CD14-positive monocyte (primary cell): ENCODE results near the gene RNF111. TPM values are rescaled to one million over a fixed set of nuclear protein-coding genes. Genes with fewer than 3 reads are reported as not detected.
"Not testable (repeated sequence)": the region's sequence is repeated elsewhere in the genome, so short reads cannot be mapped to it uniquely, and the experiment has no call there.

Source experiments
- DNase-seq, 3 donors: peaks; one replicate each; pipeline ENCODE4 v3.0.0-alpha.2; 2011 to 2022
- H2AFZ ChIP-seq: 2 replicates; pipeline ENCODE4 v1.6.0; 2012; ENCODE audit warnings: mild to moderate bottlenecking, low read depth, low read length, inconsistent platforms; ENCODE audit not compliant: insufficient read depth, poor library complexity, severe bottlenecking
- H3K27ac ChIP-seq, 2 donors: 1 replicate in 1 of 2; 2 replicates in 1 of 2; pipeline ENCODE4 v1.5.1; 2012 to 2013; ENCODE audit warnings: low read length in 2 of 2, control low read depth in 1 of 2, inconsistent platforms in 1 of 2, low read depth in 1 of 2, mild to moderate bottlenecking in 1 of 2
- H3K27me3 ChIP-seq, 2 donors: one replicate each; pipeline versions ENCODE4 v1.6.0 to v1.6.1; 2011 to 2013; ENCODE audit warnings: low read length in 2 of 2; ENCODE audit not compliant: control insufficient read depth in 2 of 2, insufficient read depth in 2 of 2
- H3K36me3 ChIP-seq, 2 donors: replicated peaks in 1 of 2; 1 replicate in 1 of 2; 2 replicates in 1 of 2; pipeline versions ENCODE4 v1.5.1 to v1.6.1; 2012 to 2013; ENCODE audit warnings: low read length in 2 of 2, control low read depth in 1 of 2, inconsistent platforms in 1 of 2, mild to moderate bottlenecking in 1 of 2; ENCODE audit not compliant: insufficient read depth in 2 of 2, control insufficient read depth in 1 of 2
- H3K4me1 ChIP-seq, 2 donors: 1 replicate in 1 of 2; 2 replicates in 1 of 2; pipeline versions ENCODE4 v1.5.1 to v1.6.1; 2012 to 2013; ENCODE audit warnings: low read length in 2 of 2, control low read depth in 1 of 2, inconsistent platforms in 1 of 2, mild to moderate bottlenecking in 1 of 2, moderate library complexity in 1 of 2; ENCODE audit not compliant: insufficient read depth in 2 of 2, control insufficient read depth in 1 of 2
- H3K4me2 ChIP-seq: replicated peaks from 2 replicates; pipeline ENCODE3; 2012; ENCODE audit warnings: low read length, moderate library complexity, mild to moderate bottlenecking; ENCODE audit not compliant: poor library complexity, severe bottlenecking; ENCODE audit errors: extremely low read depth
- H3K4me3 ChIP-seq, 3 experiments: fragments of 200-600 bp in 1 of 3; sonication (generic) in 1 of 3; replicated peaks in 1 of 3; 1 replicate in 2 of 3; 2 replicates in 1 of 3; pipeline ENCODE4 v1.5.1; 2011 to 2013; ENCODE audit warnings: low read length in 3 of 3, mild to moderate bottlenecking in 3 of 3, control low read depth in 2 of 3, low read depth in 2 of 3, inconsistent platforms in 1 of 3, moderate library complexity in 1 of 3
- H3K79me2 ChIP-seq: 2 replicates; pipeline ENCODE4 v1.6.0; 2012; ENCODE audit warnings: mild to moderate bottlenecking, control low read depth, inconsistent platforms, low read length, moderate library complexity; ENCODE audit not compliant: insufficient read depth
- H3K9ac ChIP-seq: 2 replicates; pipeline ENCODE4 v1.6.0; 2017; ENCODE audit warnings: low read length, mild to moderate bottlenecking; ENCODE audit not compliant: insufficient read depth, poor library complexity, severe bottlenecking
- H3K9me3 ChIP-seq, 2 donors: replicated peaks in 1 of 2; 1 replicate in 1 of 2; 2 replicates in 1 of 2; pipeline versions ENCODE4 v1.5.1 to v1.6.1; 2012 to 2013; ENCODE audit warnings: low read length in 2 of 2, control low read depth in 1 of 2; ENCODE audit not compliant: control insufficient read depth in 1 of 2, insufficient read depth in 1 of 2
- H4K20me1 ChIP-seq: 2 replicates; pipeline ENCODE4 v1.6.0; 2012; ENCODE audit warnings: mild to moderate bottlenecking, low read length, control low read depth, moderate library complexity; ENCODE audit not compliant: insufficient read depth
- H3K27ac Mint-ChIP-seq, 7 donors: one replicate each; pipeline ENCODE4 v1.8.0; 2020; ENCODE audit warnings: mild to moderate bottlenecking in 7 of 7, mixed read lengths in 7 of 7, moderate library complexity in 6 of 7, inconsistent platforms in 2 of 7
- H3K27me3 Mint-ChIP-seq, 3 donors: one replicate each; pipeline ENCODE4 v1.8.0; 2021 to 2022; ENCODE audit warnings: low read depth in 3 of 3, mild to moderate bottlenecking in 3 of 3, mixed read lengths in 3 of 3, moderate library complexity in 3 of 3, inconsistent platforms in 1 of 3
- H3K36me3 Mint-ChIP-seq, 2 donors: one replicate each; pipeline ENCODE4 v1.8.0; 2020; ENCODE audit warnings: mixed read lengths in 2 of 2, inconsistent platforms in 1 of 2, mild to moderate bottlenecking in 1 of 2
- H3K4me1 Mint-ChIP-seq: one replicate; pipeline ENCODE4 v1.8.0; 2020; ENCODE audit warnings: mild to moderate bottlenecking, mixed read lengths
- H3K4me3 Mint-ChIP-seq, 2 donors: one replicate each; pipeline ENCODE4 v1.8.0; 2020; ENCODE audit warnings: mild to moderate bottlenecking in 2 of 2, mixed read lengths in 2 of 2, moderate library complexity in 1 of 2
- H3K9me3 Mint-ChIP-seq, 7 donors: one replicate each; pipeline ENCODE4 v1.8.0; 2020 to 2022; ENCODE audit warnings: mixed read lengths in 7 of 7, mild to moderate bottlenecking in 6 of 7, moderate library complexity in 6 of 7, inconsistent platforms in 2 of 7
- WGBS: methylation state at CpG from one replicate; pipeline ENCODE4 v1.1.5; 2013; ENCODE audit warnings: missing lambda C conversion rate; ENCODE audit not compliant: insufficient coverage; 5-methylcytosine and 5-hydroxymethylcytosine counted together
- intact Hi-C, 2 donors: fragments of 100-400 bp; cut with micrococcal nuclease; formaldehyde crosslinking; loops; one replicate each; pipeline versions ENCODE4 v1.15.0 to v1.15.1; 2023
- polyA plus RNA-seq, 3 donors: library from polyadenylated mRNA; depleted of rRNA in 1 of 3; unstranded in 2 of 3; stranded (reverse) in 1 of 3; fragments of 300-500 nt in 2 of 3; fragments of >200 nt in 1 of 3; fragmentation: Illumina TruSeq in 2 of 3; gene quantifications; 1 replicate in 2 of 3; 2 replicates in 1 of 3; pipeline ENCODE4 v1.2.3, GENCODE V29; 2012 to 2021
- TF ChIP-seq, protein P1 (sequence below): fragments of 200-600 bp; IDR thresholded peaks from one replicate; pipeline ENCODE4 v1.8.0; 2022; ENCODE audit warnings: antibody characterized with exemption, mild to moderate bottlenecking

RNF111 gene
- polyA plus RNA-seq, 3 donors = 10.2 to 28.0 (median 18.2) TPM

DNA sequence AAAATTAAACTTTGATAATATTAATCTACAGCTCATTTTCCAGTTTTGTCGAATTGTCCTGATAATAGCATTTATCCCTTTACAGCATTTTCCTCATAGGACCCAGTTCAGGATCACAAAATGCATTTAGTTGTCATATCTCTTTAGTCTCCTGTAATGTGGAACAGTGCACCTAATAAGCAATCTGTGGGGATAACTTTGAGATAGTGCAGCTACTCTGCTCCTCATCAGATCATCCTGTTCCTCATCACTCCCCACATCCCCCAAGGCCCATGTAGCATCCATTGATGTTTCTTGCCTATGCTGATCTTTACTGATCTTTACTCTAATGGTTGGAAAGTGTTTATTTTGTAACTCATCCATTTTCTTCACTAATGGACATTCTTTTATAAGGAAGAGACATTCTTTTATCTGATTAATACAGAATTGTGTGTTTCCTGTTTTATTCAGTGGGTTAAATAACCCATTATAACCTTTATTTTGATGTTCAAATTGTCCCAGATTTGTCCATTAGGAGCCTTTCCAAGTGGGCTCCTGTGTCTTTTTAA lies 7.5 kb downstream of the RNF111 start:
- H3K4me3 ChIP-seq = no peak overlapping the region
- peaks cover 100% of the 10 kb centered on the region for H3K79me2 ChIP-seq
- Mint-ChIP-seq H3K36me3 (peaks cover 37 to 52% of the 10 kb centered on the region in 2 donors), H3K4me1 (peaks cover 39% of the 10 kb centered on the region), H3K27me3 (no peaks in the 10 kb centered on the region), H3K9me3 (no peaks in the 10 kb centered on the region), H3K27ac (peak overlapping the region in 6 of 7 donors; percentile 0 to 60 (median 26)), H3K4me3 (no peak overlapping the region)
- TF ChIP-seq, protein P1, sequence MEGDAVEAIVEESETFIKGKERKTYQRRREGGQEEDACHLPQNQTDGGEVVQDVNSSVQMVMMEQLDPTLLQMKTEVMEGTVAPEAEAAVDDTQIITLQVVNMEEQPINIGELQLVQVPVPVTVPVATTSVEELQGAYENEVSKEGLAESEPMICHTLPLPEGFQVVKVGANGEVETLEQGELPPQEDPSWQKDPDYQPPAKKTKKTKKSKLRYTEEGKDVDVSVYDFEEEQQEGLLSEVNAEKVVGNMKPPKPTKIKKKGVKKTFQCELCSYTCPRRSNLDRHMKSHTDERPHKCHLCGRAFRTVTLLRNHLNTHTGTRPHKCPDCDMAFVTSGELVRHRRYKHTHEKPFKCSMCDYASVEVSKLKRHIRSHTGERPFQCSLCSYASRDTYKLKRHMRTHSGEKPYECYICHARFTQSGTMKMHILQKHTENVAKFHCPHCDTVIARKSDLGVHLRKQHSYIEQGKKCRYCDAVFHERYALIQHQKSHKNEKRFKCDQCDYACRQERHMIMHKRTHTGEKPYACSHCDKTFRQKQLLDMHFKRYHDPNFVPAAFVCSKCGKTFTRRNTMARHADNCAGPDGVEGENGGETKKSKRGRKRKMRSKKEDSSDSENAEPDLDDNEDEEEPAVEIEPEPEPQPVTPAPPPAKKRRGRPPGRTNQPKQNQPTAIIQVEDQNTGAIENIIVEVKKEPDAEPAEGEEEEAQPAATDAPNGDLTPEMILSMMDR = no peak
- H4K20me1 ChIP-seq = peaks cover 100% of the 10 kb centered on the region
- H3K27ac ChIP-seq = no peak overlapping the region
- intact Hi-C loops = no loop called here
- peaks cover 10 to 18% of the 10 kb centered on the region in 2 donors for H3K4me1 ChIP-seq
- no peaks in the 10 kb centered on the region for H3K27me3 ChIP-seq
- H3K36me3 ChIP-seq = peaks cover 13 to 29% of the 10 kb centered on the region in 2 donors
- no peak for DNase-seq
- no peak overlapping the region for H3K9ac ChIP-seq
- H3K9me3 ChIP-seq = no peaks in the 10 kb centered on the region
- 100% methylated on average over 1 of the region's 1 CpG for WGBS
- no peak overlapping the region for H2AFZ ChIP-seq
- no peak overlapping the region for H3K4me2 ChIP-seq

DNA sequence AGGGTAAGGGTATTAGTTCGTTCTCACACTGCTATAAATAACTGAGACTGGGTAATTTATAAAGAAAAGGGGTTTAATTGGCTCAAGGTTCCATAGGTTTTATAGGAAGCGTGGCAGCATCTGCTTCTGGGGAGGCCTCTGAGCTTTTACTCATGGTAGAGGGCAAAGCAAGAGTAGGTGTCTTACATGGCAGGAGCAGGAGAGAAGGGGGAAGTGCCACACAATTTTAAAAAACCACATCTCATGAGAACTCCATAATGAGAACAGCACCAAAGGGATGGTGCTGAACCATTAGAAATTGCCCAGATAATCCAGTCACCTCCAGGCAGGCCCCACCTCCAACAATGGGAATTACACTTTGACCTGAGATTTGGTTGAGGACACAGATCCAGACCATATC lies 12.2 kb downstream of the RNF111 start:
- peak in 1 of 3 donors; percentile 20 for DNase-seq
- TF ChIP-seq, protein P1 = no peak
- peaks cover 9 to 30% of the 10 kb centered on the region in 2 donors for H3K36me3 Mint-ChIP-seq
- peaks cover 0 to 3% (median 1%) of the 10 kb centered on the region in 3 donors for H3K27me3 Mint-ChIP-seq
- no peaks in the 10 kb centered on the region for H3K9me3 Mint-ChIP-seq
- H3K27ac Mint-ChIP-seq = peak overlapping the region; percentile 38 to 93 (median 79)
- H3K27ac ChIP-seq = peak overlapping the region in 1 of 2 donors; percentile 37
- no peak overlapping the region for H3K4me2 ChIP-seq
- H2AFZ ChIP-seq = no peak overlapping the region
- H3K4me3 ChIP-seq = no peak overlapping the region
- H4K20me1 ChIP-seq = peaks cover 96% of the 10 kb centered on the region
- H3K36me3 ChIP-seq = peaks cover 6 to 18% of the 10 kb centered on the region in 2 donors
- H3K4me1 ChIP-seq = peaks cover 47 to 51% of the 10 kb centered on the region in 2 donors
- H3K4me3 Mint-ChIP-seq = no peak overlapping the region
- no peak overlapping the region for H3K9ac ChIP-seq
- no peaks in the 10 kb centered on the region for H3K27me3 ChIP-seq
- peaks cover 62% of the 10 kb centered on the region for H3K4me1 Mint-ChIP-seq
- no peaks in the 10 kb centered on the region for H3K9me3 ChIP-seq
- 80% methylated on average over 1 of the region's 2 CpGs for WGBS
- peaks cover 95% of the 10 kb centered on the region for H3K79me2 ChIP-seq
- intact Hi-C loops = no loop called here

DNA sequence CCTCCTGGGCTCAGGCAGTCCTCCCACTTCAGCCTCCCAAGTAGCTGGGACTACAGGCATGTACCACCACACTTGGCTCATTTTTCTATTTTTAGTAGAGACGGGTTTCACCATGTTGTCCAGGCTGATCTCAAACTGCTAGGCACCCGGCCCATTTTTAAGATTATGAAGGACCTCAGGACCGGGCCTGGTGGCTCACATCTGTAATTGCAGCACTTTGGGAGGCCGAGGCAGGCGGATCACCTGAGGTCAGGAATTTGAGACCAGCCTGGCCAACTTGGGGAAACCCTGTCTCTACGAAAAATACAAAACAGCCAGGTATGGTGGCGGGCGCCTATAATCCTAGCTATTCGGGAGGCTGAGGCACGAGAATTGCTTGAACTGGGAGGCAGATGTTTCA lies 12.8 kb downstream of the RNF111 start:
- H3K4me3 ChIP-seq = not testable (repeated sequence)
- peaks cover 56% of the 10 kb centered on the region for H3K4me1 Mint-ChIP-seq
- peaks cover 47 to 51% of the 10 kb centered on the region in 2 donors for H3K4me1 ChIP-seq

More for the DNA sequence above, 12.8 kb downstream of the RNF111 start:
- H3K4me2 ChIP-seq, H3K9me3 ChIP-seq, DNase-seq, H2AFZ ChIP-seq, H3K4me3 Mint-ChIP-seq, H3K9me3 Mint-ChIP-seq, intact Hi-C loops, H3K27me3 ChIP-seq, H3K27me3 Mint-ChIP-seq, H3K9ac ChIP-seq: not testable (repeated sequence)
- 94% methylated on average over 10 of the region's 10 CpGs for WGBS
- H3K79me2 ChIP-seq = peaks cover 95% of the 10 kb centered on the region
- Mint-ChIP-seq H3K36me3 (peaks cover 9 to 30% of the 10 kb centered on the region in 2 donors), H3K27ac (peak overlapping the region in 5 of 7 donors; percentile 26 to 93 (median 86))
- peaks cover 96% of the 10 kb centered on the region for H4K20me1 ChIP-seq
- H3K27ac ChIP-seq = peak overlapping the region; percentile 12 to 58
- peaks cover 10 to 19% of the 10 kb centered on the region in 2 donors for H3K36me3 ChIP-seq
